Esophagus muscularis mucosa (tissue), 4 donors: Measurements from ENCODE around the gene KLHDC4. TPM values are rescaled to one million over a fixed set of nuclear protein-coding genes. Genes with fewer than 3 reads are reported as not detected.

Experiments
- DNase-seq: peaks from one replicate; pipeline ENCODE4 v3.0.0-alpha.2; 2017; ENCODE audit errors: extremely low spot score
- H3K27ac ChIP-seq, 4 donors: fragments of 200-600 bp; sonication (generic); replicated peaks in 1 of 4; 1 replicate in 3 of 4; 2 replicates in 1 of 4; pipeline ENCODE4 v1.5.1; 2016 to 2019; ENCODE audit warnings: mild to moderate bottlenecking in 1 of 4
- H3K27me3 ChIP-seq, 4 donors: fragments of 200-600 bp; sonication (generic); one replicate each; pipeline versions ENCODE4 v1.5.1 to v1.6.0; 2016 to 2019
- H3K36me3 ChIP-seq, 4 donors: fragments of 200-600 bp; sonication (generic); one replicate each; pipeline ENCODE4 v1.5.1; 2016 to 2019
- H3K4me1 ChIP-seq, 4 donors: fragments of 200-600 bp; sonication (generic); one replicate each; pipeline ENCODE4 v1.5.1; 2016 to 2019
- H3K4me3 ChIP-seq, 4 donors: fragments of 200-600 bp; sonication (generic); 1 replicate in 2 of 4; 2 replicates in 2 of 4; pipeline ENCODE4 v1.5.1; 2016 to 2019; ENCODE audit warnings: mild to moderate bottlenecking in 4 of 4, moderate library complexity in 1 of 4
- H3K9me3 ChIP-seq, 4 donors: fragments of 200-600 bp; sonication (generic); 1 replicate in 3 of 4; 2 replicates in 1 of 4; pipeline ENCODE4 v1.5.1; 2016 to 2019
- EP300 ChIP-seq: sonication (generic); formaldehyde crosslinking; IDR thresholded peaks from one replicate; pipeline ENCODE4 v1.6.1; 2017; ENCODE audit warnings: antibody characterized with exemption
- POLR2A ChIP-seq: fragments of 450-650 bp; IDR thresholded peaks from one replicate; pipeline ENCODE4 v1.6.1; 2017; ENCODE audit warnings: antibody characterized with exemption, moderate library complexity, mild to moderate bottlenecking, low read depth
- POLR2AphosphoS5 ChIP-seq, 2 donors: sonication (generic); formaldehyde crosslinking; IDR thresholded peaks; one replicate each; pipeline ENCODE4 v1.6.1; 2017; ENCODE audit warnings: antibody characterized with exemption in 2 of 2
- WGBS: methylation state at CpG from one replicate; pipeline ENCODE4 v1.1.5; 2018; 5-methylcytosine and 5-hydroxymethylcytosine counted together
- intact Hi-C: fragments of 100-400 bp; cut with DNase I; formaldehyde crosslinking; loops from one replicate; pipeline ENCODE4 v1.15.1; 2023
- total RNA-seq, 4 donors: library from RNA; depleted of rRNA; stranded (reverse); fragments of >200 nt; gene quantifications; one replicate each; pipeline versions ENCODE4 v1.1.0 to v1.2.1, GENCODE V29; 2016
- TF ChIP-seq, protein P1 (sequence below), 3 experiments: fragments of 200-600 bp in 2 of 3; fragments of 450-650 bp in 1 of 3; sonication (generic) in 2 of 3; IDR thresholded peaks; one replicate each; pipeline ENCODE4 v1.5.1; 2017 to 2019; ENCODE audit warnings: antibody characterized with exemption in 3 of 3, mild to moderate bottlenecking in 2 of 3, moderate library complexity in 1 of 3

Gene KLHDC4
- total RNA-seq, 4 donors from 2014 or later = 22.2 to 41.5 (median 31.4) TPM

DNA sequence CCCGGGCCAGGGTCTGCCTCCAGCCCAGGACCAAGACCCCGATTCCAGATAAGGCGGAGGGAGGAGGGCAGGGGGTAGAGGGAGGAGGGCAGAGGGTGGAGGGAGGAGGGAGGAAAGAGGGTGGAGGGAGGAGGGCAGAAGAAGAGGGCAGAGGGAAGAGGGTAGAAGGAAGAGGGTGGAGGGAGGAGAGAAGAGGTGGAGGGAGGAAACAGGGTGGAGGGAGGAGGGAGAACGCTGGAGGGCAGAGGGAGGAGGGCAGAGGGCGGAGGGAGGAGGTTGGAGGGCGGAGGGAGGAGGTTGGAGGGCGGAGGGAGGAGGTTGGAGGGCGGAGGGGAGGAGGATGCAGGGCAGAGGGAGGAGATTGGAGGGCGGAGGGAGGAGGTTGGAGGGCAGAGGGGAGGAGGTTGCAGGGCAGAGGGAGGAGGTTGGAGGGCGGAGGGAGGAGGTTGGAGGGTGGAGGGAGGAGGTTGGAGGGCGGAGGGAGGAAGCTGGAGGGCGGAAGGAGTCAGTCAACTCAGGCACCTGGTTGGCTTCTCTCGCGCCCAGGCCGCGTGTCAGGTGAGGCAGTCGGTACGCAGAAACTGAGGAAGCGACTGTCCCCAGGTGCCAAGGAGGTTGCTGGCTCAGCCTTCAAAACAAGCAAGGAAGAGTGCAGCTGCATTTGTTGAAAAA is 65.2 kb downstream of the KLHDC4 start:
- Histone ChIP-seq H3K4me3 (no peak overlapping the region), H3K27ac (no peak overlapping the region), H3K4me1 (peaks cover 0 to 7% (median 2%) of the 10 kb centered on the region in 4 donors), H3K27me3 (no peaks in the 10 kb centered on the region), H3K36me3 (peaks cover 0 to 72% (median 45%) of the 10 kb centered on the region in 4 donors), H3K9me3 (no peaks in the 10 kb centered on the region)
- intact Hi-C loops = no loop called here
- DNase-seq = no peak
- TF ChIP-seq EP300 (no peak), POLR2A (no peak), POLR2AphosphoS5 (IDR thresholded peaks at IDR 0.05) (no peak)
- WGBS = 89% methylated on average over 19 of the region's 19 CpGs

- DNase-seq = no peak
- intact Hi-C loops = no loop called here
Measured at GRCh38 chr16:87698676-87699199, 67.0 kb downstream of the KLHDC4 start.

DNA sequence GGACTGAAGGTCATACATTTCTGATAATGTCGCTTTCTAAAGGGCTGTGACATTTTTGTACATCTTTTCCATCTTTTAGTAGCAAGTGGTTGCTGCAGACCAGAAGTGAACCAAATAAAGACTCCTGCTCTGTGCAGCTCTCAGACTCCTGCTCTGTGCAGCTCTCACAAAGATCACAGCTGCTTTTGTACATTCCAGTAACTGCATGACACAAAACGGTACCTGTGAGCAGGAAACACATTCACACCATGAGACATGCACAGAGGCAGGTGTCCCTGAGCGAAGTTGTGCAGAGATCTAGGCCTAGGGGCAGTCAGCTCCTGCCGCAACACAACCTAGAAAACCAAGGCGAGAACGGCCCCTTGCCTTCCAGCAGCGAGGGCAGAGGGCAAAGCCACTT is 67.5 kb downstream of the KLHDC4 start:
- 88% methylated on average over 7 of the region's 7 CpGs for WGBS
- no peaks in the 10 kb centered on the region for H3K9me3 ChIP-seq
- H3K4me1 ChIP-seq = peaks cover 0 to 7% (median 2%) of the 10 kb centered on the region in 4 donors
- intact Hi-C loops = no loop called here
- no peak overlapping the region for H3K27ac ChIP-seq
- no peak overlapping the region for H3K4me3 ChIP-seq
- TF ChIP-seq, protein P1, sequence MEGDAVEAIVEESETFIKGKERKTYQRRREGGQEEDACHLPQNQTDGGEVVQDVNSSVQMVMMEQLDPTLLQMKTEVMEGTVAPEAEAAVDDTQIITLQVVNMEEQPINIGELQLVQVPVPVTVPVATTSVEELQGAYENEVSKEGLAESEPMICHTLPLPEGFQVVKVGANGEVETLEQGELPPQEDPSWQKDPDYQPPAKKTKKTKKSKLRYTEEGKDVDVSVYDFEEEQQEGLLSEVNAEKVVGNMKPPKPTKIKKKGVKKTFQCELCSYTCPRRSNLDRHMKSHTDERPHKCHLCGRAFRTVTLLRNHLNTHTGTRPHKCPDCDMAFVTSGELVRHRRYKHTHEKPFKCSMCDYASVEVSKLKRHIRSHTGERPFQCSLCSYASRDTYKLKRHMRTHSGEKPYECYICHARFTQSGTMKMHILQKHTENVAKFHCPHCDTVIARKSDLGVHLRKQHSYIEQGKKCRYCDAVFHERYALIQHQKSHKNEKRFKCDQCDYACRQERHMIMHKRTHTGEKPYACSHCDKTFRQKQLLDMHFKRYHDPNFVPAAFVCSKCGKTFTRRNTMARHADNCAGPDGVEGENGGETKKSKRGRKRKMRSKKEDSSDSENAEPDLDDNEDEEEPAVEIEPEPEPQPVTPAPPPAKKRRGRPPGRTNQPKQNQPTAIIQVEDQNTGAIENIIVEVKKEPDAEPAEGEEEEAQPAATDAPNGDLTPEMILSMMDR (IDR thresholded peaks at IDR 0.05) = no peak
- TF ChIP-seq POLR2AphosphoS5 (IDR thresholded peaks at IDR 0.05) (no peak), POLR2A (no peak), EP300 (no peak)
- peaks cover 0 to 62% (median 37%) of the 10 kb centered on the region in 4 donors for H3K36me3 ChIP-seq
- DNase-seq = no peak
- no peaks in the 10 kb centered on the region for H3K27me3 ChIP-seq

More at GRCh38 chr16:87698676-87699199, 67.0 kb downstream of the KLHDC4 start:
- Histone ChIP-seq H3K9me3 (no peaks in the 10 kb centered on the region), H3K4me3 (no peak overlapping the region), H3K4me1 (peaks cover 0 to 7% (median 2%) of the 10 kb centered on the region in 4 donors), H3K27ac (no peak overlapping the region), H3K36me3 (peaks cover 0 to 67% (median 42%) of the 10 kb centered on the region in 4 donors), H3K27me3 (no peaks in the 10 kb centered on the region)
- 86% methylated on average over 14 of the region's 20 CpGs for WGBS
- TF ChIP-seq EP300 (no peak), POLR2A (no peak), POLR2AphosphoS5 (IDR thresholded peaks at IDR 0.05) (no peak)
- TF ChIP-seq, protein P1 (IDR thresholded peaks at IDR 0.05) = no peak

GRCh38 chr16:87697792-87698191 is 68.0 kb downstream of the KLHDC4 start:
- Histone ChIP-seq H3K27me3 (no peaks in the 10 kb centered on the region), H3K36me3 (peaks cover 0 to 58% (median 33%) of the 10 kb centered on the region in 4 donors), H3K4me1 (peaks cover 0 to 7% (median 2%) of the 10 kb centered on the region in 4 donors), H3K9me3 (no peaks in the 10 kb centered on the region), H3K4me3 (no peak overlapping the region), H3K27ac (no peak overlapping the region)
- intact Hi-C loops = no loop called here
- 91% methylated on average over 14 of the region's 14 CpGs for WGBS
- TF ChIP-seq EP300 (no peak), POLR2A (no peak), POLR2AphosphoS5 (IDR thresholded peaks at IDR 0.05) (no peak)
- TF ChIP-seq, protein P1 (IDR thresholded peaks at IDR 0.05) = no peak
- no peak for DNase-seq

DNA sequence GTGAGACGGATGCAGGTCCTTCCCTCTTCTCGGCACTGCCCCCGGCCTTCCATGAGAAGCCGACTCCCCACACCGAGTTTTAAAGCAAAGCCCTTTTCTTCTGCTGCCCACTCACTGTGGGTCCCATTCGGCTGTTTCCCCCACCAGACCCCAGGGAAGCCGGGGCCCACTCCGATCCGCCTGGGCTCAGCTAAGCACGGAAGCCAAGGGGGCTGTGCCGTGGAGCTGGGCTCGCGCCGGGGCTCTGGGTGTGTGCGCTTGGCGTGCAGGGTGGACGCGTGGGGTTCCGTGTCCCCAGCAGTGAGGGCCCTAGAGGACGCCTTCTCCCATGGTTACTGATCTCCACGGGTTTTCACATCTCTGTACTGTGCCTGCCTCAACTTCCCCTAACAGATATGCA is 68.5 kb downstream of the KLHDC4 start:
- DNase-seq = no peak
- Histone ChIP-seq H3K4me3 (no peak overlapping the region), H3K36me3 (peaks cover 0 to 53% (median 29%) of the 10 kb centered on the region in 4 donors), H3K27ac (no peak overlapping the region), H3K27me3 (no peaks in the 10 kb centered on the region), H3K4me1 (peaks cover 0 to 5% (median under 1%) of the 10 kb centered on the region in 4 donors), H3K9me3 (no peaks in the 10 kb centered on the region)
- WGBS = 89% methylated on average over 19 of the region's 21 CpGs
- intact Hi-C loops = no loop called here
- TF ChIP-seq POLR2AphosphoS5 (IDR thresholded peaks at IDR 0.05) = no peak
- no peak for TF ChIP-seq EP300
- TF ChIP-seq POLR2A = no peak
- TF ChIP-seq, protein P1 (IDR thresholded peaks at IDR 0.05) = no peak
